Activated CD4-positive, alpha-beta T cell treated with anti-CD3 and anti-CD28 coated beads, Interleukin-2, amount 10 ng/mL, durations not matched to agents 7 days and 5 days (primary cell): ENCODE results near the gene HAP1. TPM values are rescaled to one million over a fixed set of nuclear protein-coding genes. Genes with fewer than 3 reads are reported as not detected.
A peak's percentile ranks its signal among the peaks of the same experiment; 100 is the strongest.
"Not testable (repeated sequence)": the region's sequence is repeated elsewhere in the genome, so short reads cannot be mapped to it uniquely, and the experiment has no call there.

ENCODE experiments used
- CTCF ChIA-PET: fragments of 350-600 bp; sonication (Branson Sonifier 250); formaldehyde crosslinking; loops from one replicate; lab custom pipeline; 2021; ENCODE audit warnings: antibody characterized with exemption; lab: Charles Lee
- POLR2A ChIA-PET: fragments of 350-600 bp; sonication (Branson Sonifier 250); formaldehyde crosslinking; loops from one replicate; lab custom pipeline; 2021; ENCODE audit warnings: antibody characterized with exemption; lab: Charles Lee
- DNase-seq: peaks from one replicate; pipeline ENCODE4 v3.0.0-alpha.2; 2020
- H3K27ac Mint-ChIP-seq: one replicate; pipeline ENCODE4 v1.8.0; 2021; ENCODE audit warnings: mild to moderate bottlenecking, moderate library complexity, mixed read lengths
- H3K27me3 Mint-ChIP-seq: one replicate; pipeline ENCODE4 v1.8.0; 2021; ENCODE audit warnings: mixed read lengths
- H3K36me3 Mint-ChIP-seq: one replicate; pipeline ENCODE4 v1.8.0; 2021; ENCODE audit warnings: low read depth, mixed read lengths
- H3K4me1 Mint-ChIP-seq: one replicate; pipeline ENCODE4 v1.8.0; 2021; ENCODE audit warnings: mixed read lengths
- H3K4me3 Mint-ChIP-seq: one replicate; pipeline ENCODE4 v1.8.0; 2021; ENCODE audit warnings: mild to moderate bottlenecking, moderate library complexity, mixed read lengths
- H3K9me3 Mint-ChIP-seq: one replicate; pipeline ENCODE4 v1.8.0; 2021; ENCODE audit warnings: mixed read lengths
- total RNA-seq, 2 experiments: library from RNA; stranded (reverse); gene quantifications; one replicate each; pipeline ENCODE4 v1.2.3, GENCODE V29; 2021

Gene HAP1, protein sequence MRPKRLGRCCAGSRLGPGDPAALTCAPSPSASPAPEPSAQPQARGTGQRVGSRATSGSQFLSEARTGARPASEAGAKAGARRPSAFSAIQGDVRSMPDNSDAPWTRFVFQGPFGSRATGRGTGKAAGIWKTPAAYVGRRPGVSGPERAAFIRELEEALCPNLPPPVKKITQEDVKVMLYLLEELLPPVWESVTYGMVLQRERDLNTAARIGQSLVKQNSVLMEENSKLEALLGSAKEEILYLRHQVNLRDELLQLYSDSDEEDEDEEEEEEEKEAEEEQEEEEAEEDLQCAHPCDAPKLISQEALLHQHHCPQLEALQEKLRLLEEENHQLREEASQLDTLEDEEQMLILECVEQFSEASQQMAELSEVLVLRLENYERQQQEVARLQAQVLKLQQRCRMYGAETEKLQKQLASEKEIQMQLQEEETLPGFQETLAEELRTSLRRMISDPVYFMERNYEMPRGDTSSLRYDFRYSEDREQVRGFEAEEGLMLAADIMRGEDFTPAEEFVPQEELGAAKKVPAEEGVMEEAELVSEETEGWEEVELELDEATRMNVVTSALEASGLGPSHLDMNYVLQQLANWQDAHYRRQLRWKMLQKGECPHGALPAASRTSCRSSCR
- under 1 TPM; 0.25 to 0.31 TPM for total RNA-seq

GRCh38 chr17:41734139-41734948, at the start of gene HAP1:
HAP1 (minus strand) TSS chr17:41734643; CDS start chr17:41734634, 9 bp downstream.
- Mint-ChIP-seq H3K27ac (no peak within 1 kb of the TSS), H3K4me3 (peak within 1 kb of the TSS; percentile 48), H3K36me3 (no peaks in the 10 kb centered on the region), H3K9me3 (no peaks in the 10 kb centered on the region), H3K4me1 (peaks cover 15% of the 10 kb centered on the region), H3K27me3 (peaks cover 59% of the 10 kb centered on the region)
- ChIA-PET CTCF (interaction anchor here (1.0 kb wide), 1 partner anchor 23 kb away, joined by 5 read pairs; no protein-coding TSS in a partner anchor), POLR2A (no interaction called here)
- DNase-seq = no peak

- H3K4me1 Mint-ChIP-seq = peaks cover 13% of the 10 kb centered on the region
- ChIA-PET POLR2A (no interaction called here), CTCF (interaction anchor here (1.0 kb wide), 1 partner anchor 17 kb away, joined by 3 read pairs; no protein-coding TSS in a partner anchor)
- H3K36me3 Mint-ChIP-seq = no peaks in the 10 kb centered on the region
- H3K27me3 Mint-ChIP-seq = peaks cover 25% of the 10 kb centered on the region
- H3K4me3 Mint-ChIP-seq = no peak overlapping the region
- no peak overlapping the region for H3K27ac Mint-ChIP-seq
- no peak for DNase-seq
- H3K9me3 Mint-ChIP-seq = no peaks in the 10 kb centered on the region
Observed at GRCh38 chr17:41782142-41782541, 47.7 kb upstream of the HAP1 start.

GRCh38 chr17:41781404-41782110, 47.1 kb upstream of the HAP1 start:
- H3K36me3 Mint-ChIP-seq = no peaks in the 10 kb centered on the region
- H3K9me3 Mint-ChIP-seq = no peaks in the 10 kb centered on the region
- ChIA-PET CTCF (interaction anchor here (0.9 to 1.0 kb wide), 2 partner anchors 18 to 20 kb away, joined by 3 to 5 read pairs; no protein-coding TSS in a partner anchor), POLR2A (no interaction called here)
- DNase-seq = no peak
- H3K4me1 Mint-ChIP-seq = peaks cover 8% of the 10 kb centered on the region
- no peak overlapping the region for H3K27ac Mint-ChIP-seq
- H3K4me3 Mint-ChIP-seq = no peak overlapping the region
- peaks cover 19% of the 10 kb centered on the region for H3K27me3 Mint-ChIP-seq

GRCh38 chr17:41779954-41780353, 45.5 kb upstream of the HAP1 start:
- H3K27ac Mint-ChIP-seq = no peak overlapping the region
- CTCF ChIA-PET = interaction anchor here (0.8 to 1.1 kb wide), 2 partner anchors 39 to 45 kb away, joined by 3 read pairs; no protein-coding TSS in a partner anchor
- H3K27me3 Mint-ChIP-seq = peaks cover 15% of the 10 kb centered on the region
- H3K36me3 Mint-ChIP-seq = no peaks in the 10 kb centered on the region
- H3K4me3 Mint-ChIP-seq = no peak overlapping the region
- peaks cover 5% of the 10 kb centered on the region for H3K4me1 Mint-ChIP-seq
- no peaks in the 10 kb centered on the region for H3K9me3 Mint-ChIP-seq
- no peak for DNase-seq
- POLR2A ChIA-PET = interaction anchor here (0.6 kb wide), 1 partner anchor 151 kb away, joined by 3 read pairs; the partner anchor contains the start of gene ODAD4

GRCh38 chr17:41777574-41778188, 43.2 kb upstream of the HAP1 start:
- Mint-ChIP-seq H3K27ac (no peak overlapping the region), H3K27me3 (peaks cover 5% of the 10 kb centered on the region), H3K36me3 (no peaks in the 10 kb centered on the region), H3K4me3 (no peak overlapping the region), H3K9me3 (no peaks in the 10 kb centered on the region), H3K4me1 (no peaks in the 10 kb centered on the region)
- CTCF ChIA-PET = interaction anchor here (0.7 kb wide), 1 partner anchor 9 kb away, joined by 3 read pairs; the partner anchor contains the start of gene JUP
- DNase-seq = no peak
- POLR2A ChIA-PET = no interaction called here

- Mint-ChIP-seq H3K4me1 (no peaks in the 10 kb centered on the region), H3K4me3 (no peak overlapping the region), H3K27me3 (peaks cover 4% of the 10 kb centered on the region), H3K9me3 (no peaks in the 10 kb centered on the region), H3K27ac (no peak overlapping the region), H3K36me3 (no peaks in the 10 kb centered on the region)
- POLR2A ChIA-PET = interaction anchor here (0.6 kb wide), 1 partner anchor 87 kb away, joined by 3 read pairs; no protein-coding TSS in a partner anchor
- CTCF ChIA-PET = no interaction called here
- DNase-seq = no peak
Observed at GRCh38 chr17:41777157-41777573, 42.7 kb upstream of the HAP1 start.

DNA sequence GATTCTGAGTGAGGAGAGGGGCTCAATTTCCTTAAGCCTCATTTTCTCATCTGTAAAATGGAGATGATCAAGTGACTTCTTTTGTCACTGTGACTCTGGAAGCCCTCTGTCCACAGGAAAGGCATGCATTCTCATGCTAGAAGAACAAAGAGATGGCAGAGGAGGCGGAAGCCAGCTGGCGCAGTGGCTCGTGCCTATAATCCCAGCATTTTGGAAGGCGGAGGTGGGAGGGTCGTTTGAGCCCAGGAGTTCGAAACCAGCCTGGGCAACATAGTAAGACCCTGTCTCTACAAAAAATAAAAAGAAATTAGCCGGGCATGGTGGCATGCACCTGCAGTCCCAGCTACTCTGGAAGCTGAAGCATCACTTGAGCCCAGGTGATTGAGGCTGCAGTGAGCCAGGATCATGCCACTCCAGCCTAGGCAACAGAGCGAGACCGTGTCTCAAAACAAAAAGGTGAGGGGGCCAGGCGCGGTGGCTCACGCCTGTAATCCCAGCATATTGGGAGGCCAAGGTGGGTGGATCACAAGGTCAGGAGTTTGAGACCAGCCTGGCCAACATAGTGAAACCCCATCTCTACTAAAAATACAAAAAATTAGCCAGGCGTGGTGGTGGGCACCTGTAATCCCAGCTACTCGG, 41.9 kb upstream of the HAP1 start:
- H3K36me3 Mint-ChIP-seq, H3K4me3 Mint-ChIP-seq, H3K4me1 Mint-ChIP-seq, H3K27me3 Mint-ChIP-seq, H3K9me3 Mint-ChIP-seq, DNase-seq, H3K27ac Mint-ChIP-seq, CTCF ChIA-PET: not testable (repeated sequence)
- POLR2A ChIA-PET = interaction anchor here (0.6 kb wide), 1 partner anchor 87 kb away, joined by 3 read pairs; no protein-coding TSS in a partner anchor

- DNase-seq = no peak
- Mint-ChIP-seq H3K9me3 (no peaks in the 10 kb centered on the region), H3K27ac (peak overlapping the region; percentile 69), H3K27me3 (no peaks in the 10 kb centered on the region), H3K4me3 (no peak overlapping the region), H3K4me1 (no peaks in the 10 kb centered on the region), H3K36me3 (no peaks in the 10 kb centered on the region)
- CTCF ChIA-PET = no interaction called here
- POLR2A ChIA-PET = no interaction called here
Observed at GRCh38 chr17:41775394-41776226, 41.2 kb upstream of the HAP1 start.

- no peaks in the 10 kb centered on the region for H3K4me1 Mint-ChIP-seq
- ChIA-PET CTCF (interaction anchor here (0.6 to 1.1 kb wide), 3 partner anchors 12 to 379 kb away, joined by 3 to 6 read pairs (median 4); partner anchors contain the start of gene JUP), POLR2A (no interaction called here)
- H3K36me3 Mint-ChIP-seq = no peaks in the 10 kb centered on the region
- H3K4me3 Mint-ChIP-seq = no peak overlapping the region
- no peak for DNase-seq
- no peaks in the 10 kb centered on the region for H3K27me3 Mint-ChIP-seq
- no peaks in the 10 kb centered on the region for H3K9me3 Mint-ChIP-seq
- H3K27ac Mint-ChIP-seq = no peak overlapping the region
Observed at GRCh38 chr17:41773731-41774193, 39.3 kb upstream of the HAP1 start.

- Mint-ChIP-seq H3K4me1 (no peaks in the 10 kb centered on the region), H3K9me3 (no peaks in the 10 kb centered on the region), H3K27ac (no peak overlapping the region), H3K4me3 (no peak overlapping the region), H3K27me3 (no peaks in the 10 kb centered on the region), H3K36me3 (no peaks in the 10 kb centered on the region)
- POLR2A ChIA-PET = no interaction called here
- no peak for DNase-seq
- CTCF ChIA-PET = interaction anchor here (0.6 to 1.1 kb wide), 2 partner anchors 13 to 379 kb away, joined by 4 to 6 read pairs; partner anchors contain the start of gene JUP
Observed at GRCh38 chr17:41773190-41773588, 38.7 kb upstream of the HAP1 start.
